NCI-H2227 (cell line): Measurements from ENCODE around the gene TMEM219.
"Not testable (repeated sequence)": the region's sequence is repeated elsewhere in the genome, so short reads cannot be mapped to it uniquely, and the experiment has no call there.

Experiments used
- DNase-seq: peaks from one replicate; lab custom pipeline; 2025; ENCODE audit not compliant: unreplicated experiment; lab: John Stamatoyannopoulos, UW

The TMEM219 gene

DNA sequence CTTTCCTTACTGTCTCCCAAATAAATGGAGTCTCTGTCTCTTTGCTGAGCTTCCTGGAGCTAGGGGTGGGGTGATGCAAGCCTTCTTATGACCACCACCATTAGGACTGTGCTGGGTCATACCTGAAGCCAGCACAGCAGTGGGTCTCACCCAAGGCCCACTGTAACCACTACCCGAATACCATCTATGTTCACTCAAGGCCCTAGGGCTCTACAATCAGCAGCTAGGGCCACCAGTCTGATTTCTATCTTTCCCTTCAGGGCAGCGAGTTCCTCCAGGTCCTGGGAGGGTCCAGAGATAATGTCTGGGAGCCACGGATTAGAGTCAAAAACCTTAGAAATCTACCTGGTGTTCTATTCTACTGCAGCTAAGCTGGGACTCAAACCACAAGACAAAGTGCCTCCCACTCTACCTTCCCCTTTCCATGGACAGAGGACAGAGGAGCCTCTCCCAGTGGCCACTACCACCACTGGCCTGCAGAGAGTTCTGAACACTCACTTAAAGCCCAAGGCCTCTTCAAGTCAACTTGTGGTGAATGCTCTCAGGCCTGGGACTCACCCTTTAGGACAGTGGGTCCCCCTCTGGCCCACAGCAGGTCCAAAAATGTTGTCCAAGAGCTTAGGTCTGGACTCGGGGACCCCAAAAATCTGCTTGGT is 10.9 kb upstream of the TMEM219 start:
- DNase-seq, result no peak

DNA sequence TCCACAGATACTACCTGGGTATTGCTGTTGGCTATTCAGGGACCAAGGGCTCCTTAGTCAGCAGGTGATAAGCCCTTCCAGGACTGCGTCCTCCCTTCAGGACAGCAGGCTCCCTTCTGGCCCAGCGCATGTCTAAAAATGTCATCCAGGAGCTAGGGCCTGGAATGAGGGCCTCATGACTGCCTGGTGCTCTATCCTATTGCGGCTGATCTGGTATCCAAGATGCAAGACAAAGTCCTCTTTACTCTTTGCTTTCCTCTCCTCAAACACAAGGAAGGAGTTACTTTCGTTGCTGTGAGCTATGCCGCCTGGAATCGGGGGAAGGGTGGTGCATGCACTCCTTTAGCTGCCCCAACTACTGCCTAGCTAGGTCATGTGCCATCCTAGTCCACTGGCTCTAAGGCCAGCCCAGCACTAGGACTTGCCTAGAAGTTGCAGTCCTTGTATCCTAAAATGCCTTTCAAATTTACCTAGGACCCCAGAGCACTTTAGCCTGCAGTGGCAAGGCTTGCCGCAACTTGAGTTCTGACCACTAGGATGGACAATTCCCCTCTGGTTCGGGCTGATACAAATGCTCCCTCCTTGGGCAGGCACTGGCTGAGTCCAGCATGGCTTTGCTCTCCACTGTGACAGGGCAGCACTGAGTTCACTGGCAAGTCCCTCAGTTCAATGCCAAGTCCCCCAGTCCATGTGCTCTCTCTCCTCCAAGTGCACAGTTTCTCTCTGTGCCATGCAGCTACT is 10.1 kb upstream of the TMEM219 start:
- no peak for DNase-seq

DNA sequence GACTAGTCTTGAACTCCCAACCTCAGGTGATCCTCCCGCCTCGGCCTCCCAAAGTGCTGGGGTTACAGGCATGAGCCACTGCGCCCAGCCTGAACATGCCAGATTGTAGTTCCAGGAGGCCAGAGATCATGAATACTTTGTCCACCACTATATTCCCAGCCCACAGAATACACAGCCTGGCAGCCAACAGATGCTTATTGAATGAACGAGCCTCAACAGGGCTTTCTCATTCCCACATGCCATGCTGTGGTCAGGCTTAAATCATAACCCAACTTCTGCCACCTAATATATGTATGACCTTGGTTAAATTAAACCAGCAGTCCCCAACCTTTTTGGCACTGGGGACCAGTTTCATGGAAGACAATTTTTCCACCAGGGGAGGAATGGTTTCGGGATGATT is 3.1 kb upstream of the TMEM219 start:
- no peak for DNase-seq

DNA sequence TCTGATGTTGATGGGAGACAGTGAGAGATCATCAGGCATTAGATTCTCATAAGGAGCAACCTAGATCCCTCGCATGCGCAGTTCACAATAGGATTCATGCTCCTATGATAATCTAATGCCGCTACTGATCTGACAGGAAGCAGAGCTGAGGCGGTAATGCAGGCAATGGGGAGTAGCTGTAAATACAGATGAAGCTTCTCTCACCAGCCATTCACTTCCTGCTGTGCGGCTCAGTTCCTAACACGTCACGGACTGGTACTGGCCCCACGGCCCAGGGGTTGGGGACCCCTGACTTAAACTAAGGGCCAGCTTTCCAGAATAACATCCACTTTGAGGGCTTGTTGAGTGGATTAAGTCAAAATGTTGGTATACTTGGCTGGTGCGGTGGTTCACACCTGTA is 2.6 kb upstream of the TMEM219 start:
- no peak for DNase-seq

DNA sequence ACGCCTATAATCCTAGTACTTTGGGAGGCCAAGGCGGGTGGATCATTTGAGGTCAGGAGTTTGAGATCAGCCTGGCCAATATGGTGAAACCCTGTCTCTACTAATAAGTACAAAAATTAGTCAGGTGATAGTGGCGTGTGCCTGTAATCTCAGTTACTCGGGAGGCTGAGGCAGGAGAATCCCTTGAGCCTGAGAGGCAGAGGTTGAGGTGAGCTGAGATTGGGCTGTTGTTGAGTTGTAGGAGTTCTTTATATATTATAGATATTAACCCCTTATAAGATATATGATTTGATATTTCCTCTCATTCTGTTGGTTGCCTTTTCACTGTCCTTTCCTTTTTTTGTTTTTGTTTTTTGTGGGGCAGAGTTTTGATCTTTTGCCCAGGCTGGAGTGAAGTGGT is 2.1 kb upstream of the TMEM219 start:
- DNase-seq, result not testable (repeated sequence)

DNA sequence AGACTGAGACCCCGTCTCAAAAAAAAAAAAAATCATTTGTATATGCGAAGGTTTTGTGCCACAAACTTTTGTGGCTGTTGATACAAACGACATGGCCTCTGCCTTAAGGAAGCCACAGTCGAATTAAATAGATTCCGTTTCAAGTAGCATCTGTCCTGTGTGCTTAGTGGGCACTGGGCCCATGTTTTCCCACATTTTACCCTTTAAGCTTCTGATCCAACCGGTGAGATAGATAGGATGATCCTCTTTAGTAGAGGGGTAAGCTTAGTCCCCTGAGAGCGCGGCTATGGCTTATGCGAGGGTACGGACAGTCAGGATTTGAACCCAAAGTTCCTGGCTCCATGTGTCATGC is 776 bp upstream of the TMEM219 start:
- no peak for DNase-seq

DNA sequence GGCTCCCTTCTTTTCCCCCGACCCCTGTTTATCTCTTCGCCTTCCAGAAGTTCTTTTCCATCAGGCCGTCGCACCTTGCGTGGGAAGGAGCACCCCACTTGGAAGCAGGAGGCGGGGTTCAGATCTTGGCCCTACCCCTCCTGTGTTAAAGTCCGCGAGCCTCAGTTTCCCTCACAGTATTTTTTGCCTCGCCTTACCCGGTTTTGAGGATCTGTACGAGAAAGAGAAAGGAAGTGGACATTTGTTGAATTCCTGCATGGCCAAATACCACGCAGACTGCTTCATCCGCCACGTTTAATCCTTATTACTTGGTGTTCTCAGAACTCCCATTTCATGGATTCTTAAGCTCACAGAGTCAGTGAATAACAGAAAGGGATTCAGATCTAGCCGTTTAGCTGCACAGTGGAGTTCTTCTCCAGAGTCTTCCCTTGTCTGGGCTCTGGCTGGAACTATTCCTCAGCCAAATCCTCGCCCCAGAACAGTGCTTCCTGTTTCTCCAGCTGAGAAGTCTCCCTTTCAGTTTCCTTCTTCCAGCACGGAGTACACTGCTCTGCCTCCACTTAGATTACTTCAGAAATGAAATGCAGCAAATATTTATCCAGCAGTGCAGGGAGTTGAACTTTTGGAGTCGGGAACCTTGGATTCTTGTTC is 590 bp downstream of the TMEM219 start:
- DNase-seq, result no peak

DNA sequence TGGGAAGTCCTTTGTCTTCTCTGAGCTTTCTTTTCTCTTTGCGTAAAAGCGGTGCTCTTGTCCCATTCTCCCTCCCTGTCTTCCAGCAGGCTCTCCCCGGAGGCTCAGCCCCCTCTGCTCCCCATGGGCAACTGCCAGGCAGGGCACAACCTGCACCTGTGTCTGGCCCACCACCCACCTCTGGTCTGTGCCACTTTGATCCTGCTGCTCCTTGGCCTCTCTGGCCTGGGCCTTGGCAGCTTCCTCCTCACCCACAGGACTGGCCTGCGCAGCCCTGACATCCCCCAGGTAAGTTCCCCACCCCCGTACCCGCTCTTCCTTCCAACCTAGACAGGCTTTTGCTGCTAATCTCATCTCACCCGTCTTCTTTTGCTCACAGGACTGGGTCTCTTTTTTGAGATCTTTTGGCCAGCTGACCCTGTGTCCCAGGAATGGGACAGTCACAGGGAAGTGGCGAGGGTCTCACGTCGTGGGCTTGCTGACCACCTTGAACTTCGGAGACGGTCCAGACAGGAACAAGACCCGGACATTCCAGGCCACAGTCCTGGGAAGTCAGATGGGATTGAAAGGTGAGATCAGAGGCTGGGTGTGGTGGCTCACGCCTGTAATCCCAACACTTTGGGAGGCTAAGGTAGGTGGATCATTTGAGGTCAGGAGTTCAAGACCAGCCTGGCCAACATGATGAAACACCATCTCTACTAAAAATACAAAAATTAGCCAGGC is 1.3 kb downstream of the TMEM219 start:
- no peak for DNase-seq

DNA sequence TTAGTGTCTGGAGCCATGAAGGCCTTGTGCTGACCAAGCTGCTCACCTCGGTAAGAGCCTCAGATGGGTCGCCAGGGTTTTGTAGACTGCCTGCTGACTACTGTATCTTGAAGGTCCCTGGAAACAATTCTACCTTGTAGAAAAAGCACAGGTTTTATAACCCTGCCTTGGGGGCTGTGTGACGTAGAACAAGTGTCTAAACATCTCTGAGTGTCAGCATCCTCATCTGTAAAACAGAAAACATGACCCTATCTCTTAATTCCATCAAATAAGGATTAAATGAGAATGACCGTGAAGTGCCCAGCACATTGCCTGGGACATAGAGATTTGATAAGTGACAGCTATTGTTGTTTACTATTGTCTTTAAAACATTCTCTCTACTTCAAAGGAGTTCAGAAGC is 6.3 kb downstream of the TMEM219 start:
- DNase-seq, result no peak

DNA sequence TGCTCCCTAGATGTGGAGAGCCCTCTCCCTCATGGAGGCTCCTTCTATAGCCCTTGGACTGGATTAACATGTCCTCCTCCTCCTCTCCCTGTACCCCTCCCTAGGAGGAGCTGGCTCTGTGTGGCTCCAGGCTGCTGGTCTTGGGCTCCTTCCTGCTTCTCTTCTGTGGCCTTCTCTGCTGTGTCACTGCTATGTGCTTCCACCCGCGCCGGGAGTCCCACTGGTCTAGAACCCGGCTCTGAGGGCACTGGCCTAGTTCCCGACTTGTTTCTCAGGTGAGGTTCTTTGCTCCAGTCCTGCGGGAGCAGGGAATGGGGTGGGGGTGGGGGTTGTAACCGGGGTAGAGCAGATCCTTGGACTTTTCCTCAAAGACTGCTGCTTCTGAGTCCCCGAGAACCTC is 9.4 kb downstream of the TMEM219 start:
- no peak for DNase-seq

DNA sequence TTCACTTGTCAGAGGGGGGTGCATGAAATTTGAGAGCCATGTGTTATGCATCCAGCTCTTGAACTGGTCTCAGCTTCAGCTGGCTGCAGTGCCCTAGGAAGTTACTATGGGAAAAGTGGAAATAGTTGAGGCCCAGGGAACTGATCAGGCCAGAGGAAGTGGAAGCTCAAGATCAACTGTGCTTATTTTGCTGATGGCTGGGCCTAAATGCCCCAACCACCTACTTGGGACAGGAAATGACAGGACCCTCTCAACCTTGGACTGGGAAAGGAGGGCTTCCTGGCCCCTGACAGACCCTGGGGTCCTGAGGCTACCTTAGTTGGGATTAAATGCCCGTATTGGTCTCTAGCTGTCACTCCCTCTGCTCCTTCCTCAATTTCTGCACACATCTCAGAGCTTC is 10.6 kb downstream of the TMEM219 start:
- no peak for DNase-seq

DNA sequence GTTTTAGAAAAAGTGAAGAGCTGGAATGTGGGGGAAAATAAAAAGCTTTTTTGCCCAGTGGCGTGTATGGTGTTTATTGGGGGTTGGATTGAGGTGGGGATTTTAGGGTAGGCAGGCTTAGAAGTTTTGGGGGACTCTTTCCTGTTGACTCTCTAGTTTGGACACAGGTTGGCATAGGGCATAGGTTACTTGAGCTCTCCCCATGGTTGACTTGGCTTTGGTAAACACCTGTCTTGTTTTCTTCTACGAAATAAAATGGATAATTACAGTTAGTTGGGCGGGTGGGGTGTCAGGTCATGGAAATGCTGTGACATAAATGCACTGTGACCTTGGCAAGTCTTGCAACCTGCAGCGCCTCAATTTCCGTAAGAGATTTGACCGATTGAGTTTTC is 11.1 kb downstream of the TMEM219 start:
- no peak for DNase-seq

DNA sequence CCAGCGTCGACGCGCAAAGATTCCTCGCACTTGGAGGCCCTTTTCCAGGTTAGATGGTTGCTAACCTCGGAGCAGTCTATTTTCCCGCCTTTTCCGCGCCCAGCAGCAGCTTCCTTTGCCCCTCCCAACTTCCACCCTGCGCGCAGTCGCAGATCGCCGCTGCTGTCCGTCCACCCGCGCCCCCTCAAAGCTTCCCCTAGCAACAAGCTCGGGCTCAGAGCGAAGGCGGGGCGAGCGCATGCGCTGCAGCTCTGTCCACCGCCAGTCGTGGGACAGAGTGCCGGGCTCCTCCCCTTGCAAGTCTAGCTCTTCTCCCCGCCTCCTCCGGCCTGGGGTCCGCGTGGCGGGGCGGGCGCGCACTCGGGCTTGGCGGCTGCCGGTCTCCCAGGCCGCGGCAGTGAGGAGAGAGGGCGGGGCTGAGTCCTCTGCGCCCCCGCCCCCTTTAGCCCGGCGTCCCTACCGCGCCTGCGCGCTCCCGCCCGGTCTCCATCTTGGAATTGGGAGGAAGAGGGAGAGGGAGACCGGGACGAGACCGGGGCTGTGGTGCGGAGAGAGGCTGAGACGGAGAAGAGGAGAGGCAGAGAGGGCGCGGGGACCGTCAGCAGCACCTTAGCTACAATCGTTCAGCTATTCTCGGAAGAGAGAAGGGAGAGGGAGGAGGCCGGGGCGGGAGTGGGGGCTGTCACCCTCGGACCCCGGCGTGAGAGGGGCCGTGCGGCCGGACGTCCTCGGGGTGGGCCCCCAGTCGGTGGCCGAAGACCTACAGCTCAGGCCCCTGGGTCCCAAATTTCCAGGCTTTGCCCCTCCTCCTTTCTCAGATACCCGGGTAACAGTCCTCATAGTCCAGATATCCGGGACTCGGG is 11.7 kb downstream of the TMEM219 start, which contains the start of gene TAOK2:
Gene TAOK2 (plus strand): TSS at position 485 of the 863 bp plus-strand sequence. CDS start 3,905 bp downstream, outside the sequence.
- DNase-seq, result peak; percentile 99

DNA sequence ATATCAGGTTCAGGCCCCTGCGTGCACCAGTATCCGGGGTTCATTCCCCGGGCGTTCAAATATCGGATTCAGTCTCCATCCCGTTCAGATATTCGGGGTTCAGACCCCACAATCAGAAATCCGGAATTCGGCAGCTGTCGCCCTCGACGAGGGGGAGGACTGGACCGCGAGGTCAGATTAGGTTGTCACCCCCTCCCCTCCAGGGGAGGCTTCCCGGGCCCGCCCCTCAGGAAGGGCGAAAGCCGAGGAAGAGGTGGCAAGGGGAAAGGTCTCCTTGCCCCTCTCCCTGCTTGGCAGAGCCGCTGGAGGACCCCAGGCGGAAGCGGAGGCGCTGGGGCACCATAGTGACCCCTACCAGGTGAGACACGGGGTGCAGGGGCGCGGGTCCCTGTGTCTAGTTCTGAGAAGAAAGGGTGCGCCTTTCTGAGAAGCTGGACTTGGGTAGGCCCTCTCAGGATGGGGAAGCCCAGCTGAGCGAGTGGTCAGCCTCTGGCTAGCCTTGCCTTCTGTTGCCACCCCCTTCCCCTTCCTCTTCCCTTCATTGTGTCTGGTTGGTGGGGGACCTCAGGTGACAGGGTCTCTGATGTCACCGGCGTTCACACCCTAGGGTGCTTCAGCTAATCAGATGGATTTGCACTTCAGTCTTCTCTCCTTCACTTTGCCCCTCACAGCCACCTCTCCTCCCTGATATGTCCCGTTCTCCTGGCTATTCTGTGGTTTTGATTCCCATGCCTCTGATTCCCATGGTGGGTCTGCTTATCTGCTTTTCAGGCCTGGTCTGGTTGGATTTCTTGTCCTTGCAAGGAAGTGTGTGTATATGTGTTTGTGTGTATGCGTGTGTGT is 12.6 kb downstream of the TMEM219 start:
- no peak for DNase-seq

DNA sequence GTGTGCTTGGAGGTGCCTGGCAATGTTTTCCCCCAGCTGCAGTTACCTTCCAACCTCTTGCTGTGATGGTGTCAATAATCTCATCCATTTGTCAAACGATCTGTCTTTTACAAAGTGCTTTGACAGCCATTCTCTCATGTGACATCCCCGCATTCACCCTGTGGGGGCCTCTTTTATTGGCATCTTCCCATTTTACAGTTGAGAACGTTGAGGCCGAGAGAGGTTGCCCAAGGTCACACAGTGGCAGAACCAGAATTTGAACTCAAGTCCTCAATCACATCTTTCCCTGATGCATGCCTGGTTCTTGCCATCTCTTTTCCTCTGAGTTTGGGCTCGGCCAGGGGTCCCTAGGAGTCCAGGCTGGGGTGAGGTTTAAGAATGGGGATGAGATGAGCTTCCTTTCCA is 13.3 kb downstream of the TMEM219 start:
- no peak for DNase-seq

DNA sequence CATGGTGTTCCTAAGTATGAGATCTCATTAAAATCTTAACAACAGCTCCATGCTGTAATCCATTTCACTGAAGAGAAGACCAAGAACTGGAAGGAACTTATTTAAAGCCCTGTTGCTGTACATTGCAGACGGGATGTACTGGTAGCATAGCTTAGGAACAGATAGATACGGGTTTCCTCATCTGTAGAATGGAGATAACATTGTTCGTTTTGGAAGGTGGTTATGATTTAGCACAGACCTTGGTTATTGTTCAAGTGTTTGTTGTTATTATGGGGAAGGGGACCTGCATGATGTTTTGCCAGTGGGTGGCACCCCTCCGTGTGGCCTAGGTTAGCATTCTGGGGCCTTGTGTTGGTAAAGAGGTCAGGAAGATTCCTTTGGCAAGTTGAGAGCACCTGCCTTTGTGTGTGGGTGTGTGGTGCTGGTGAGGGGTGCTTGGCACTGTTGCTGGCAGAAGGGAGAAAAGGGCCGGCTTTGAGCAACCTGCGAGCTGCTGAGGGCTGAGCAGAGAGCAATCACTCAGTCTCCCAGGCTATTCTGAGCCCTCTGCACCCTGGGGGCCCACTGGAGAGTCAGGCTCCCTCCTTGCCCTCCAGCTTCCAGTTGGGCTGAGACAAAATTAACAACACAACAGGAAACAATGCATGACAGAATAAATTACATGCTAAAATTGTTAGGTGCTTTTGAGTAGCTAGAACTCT is 14.1 kb downstream of the TMEM219 start:
- no peak for DNase-seq

DNA sequence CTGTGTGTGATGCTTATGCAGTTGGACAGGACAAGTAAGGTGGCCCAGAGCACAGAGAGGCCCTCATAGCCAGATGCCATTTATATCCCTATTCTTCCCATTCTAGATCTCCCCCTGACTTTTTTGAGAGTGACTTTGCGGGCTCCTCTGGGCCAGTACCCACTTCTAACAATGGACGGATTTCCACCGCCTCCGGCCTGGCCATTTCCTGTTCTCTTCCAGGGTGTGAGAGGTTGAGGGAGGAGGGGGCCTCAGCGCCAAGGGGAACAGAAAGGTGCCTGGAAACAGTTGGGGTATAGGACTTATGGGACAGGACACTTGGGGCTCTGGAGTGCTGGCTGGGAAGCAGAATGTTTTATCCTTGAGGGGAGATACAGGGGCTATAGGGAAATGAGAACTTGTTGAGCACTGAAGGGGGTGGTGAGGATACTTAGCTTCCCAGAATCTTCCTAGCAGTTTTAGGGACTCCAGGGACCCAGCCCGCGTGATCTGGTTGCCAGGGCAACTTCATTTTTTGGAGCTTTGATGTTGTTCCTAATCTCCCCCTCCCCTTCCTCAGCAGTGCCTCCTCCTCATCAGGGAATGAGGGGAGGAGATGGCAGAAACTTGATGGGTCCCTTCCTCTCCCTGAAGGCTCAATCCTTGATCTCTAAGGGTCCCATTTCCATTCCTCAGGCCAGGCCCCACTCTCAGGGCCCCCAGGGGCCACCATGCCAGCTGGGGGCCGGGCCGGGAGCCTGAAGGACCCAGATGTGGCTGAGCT is 15.4 kb downstream of the TMEM219 start:
- no peak for DNase-seq

DNA sequence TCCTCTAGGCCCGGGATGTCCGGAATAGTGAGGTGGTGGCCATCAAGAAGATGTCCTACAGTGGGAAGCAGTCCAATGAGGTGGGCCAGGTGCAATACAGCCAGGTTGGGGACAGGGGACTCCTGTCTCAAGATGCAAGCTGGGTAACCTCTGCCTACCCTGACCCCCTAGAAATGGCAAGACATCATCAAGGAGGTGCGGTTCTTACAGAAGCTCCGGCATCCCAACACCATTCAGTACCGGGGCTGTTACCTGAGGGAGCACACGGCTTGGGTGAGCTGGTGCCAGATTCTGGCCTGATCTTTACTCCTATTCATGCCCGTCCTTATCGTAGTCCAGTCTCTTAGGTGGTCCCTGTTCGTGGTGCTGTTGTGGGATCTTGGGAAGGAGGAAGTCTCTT is 16.2 kb downstream of the TMEM219 start:
- DNase-seq, result no peak
